IMR-90 (cell line): ENCODE data around the gene KCNMB2. TPM values are rescaled to one million over a fixed set of nuclear protein-coding genes. Genes with fewer than 3 reads are reported as not detected.

Experiments used
- ATAC-seq: fragments of 200-7000 bp; cut with Tn5 transposase; 2 replicates; pipeline ENCODE4 v1.9.1; 2020; ENCODE audit warnings: low read depth, mild to moderate bottlenecking, moderate library complexity
- BruUV-seq: library from RNA; stranded (reverse); fragments of 400-500 nt; replicated peaks from 2 replicates; lab custom pipeline; 2021; lab: Mats Ljungman, UMichigan
- CTCF ChIA-PET: fragments of 300-600 bp; formaldehyde crosslinking; extraction: SDS; loops from one replicate; lab custom pipeline; 2021; ENCODE audit warnings: antibody characterized with exemption; lab: Yijun Ruan, JAX
- POLR2A ChIA-PET: fragments of 300-600 bp; sonication (Branson Sonifier 250); formaldehyde crosslinking; loops from one replicate; lab custom pipeline; 2022; ENCODE audit warnings: antibody characterized with exemption; ENCODE audit not compliant: unreplicated experiment; lab: Charles Lee
- DNase-seq: peaks from one replicate; pipeline ENCODE4 v3.0.0; 2013
- H2AFZ ChIP-seq: replicated peaks from 2 replicates; pipeline ENCODE3; 2013; ENCODE audit warnings: low read length, mild to moderate bottlenecking; ENCODE audit not compliant: poor library complexity
- H2AK5ac ChIP-seq: 2 replicates; pipeline ENCODE4 v1.6.1; 2013; ENCODE audit warnings: low read depth, low read length, inconsistent platforms
- H2AK9ac ChIP-seq: replicated peaks from 2 replicates; pipeline ENCODE3; 2013; ENCODE audit warnings: mild to moderate bottlenecking, low read depth, low read length, moderate library complexity; ENCODE audit not compliant: poor library complexity
- H2BK120ac ChIP-seq: 2 replicates; pipeline ENCODE4 v1.6.1; 2013; ENCODE audit warnings: low read depth, low read length, inconsistent platforms
- H2BK15ac ChIP-seq: 3 replicates; pipeline ENCODE4 v1.6.1; 2013; ENCODE audit warnings: low read depth, low read length, inconsistent platforms
- H2BK20ac ChIP-seq: 2 replicates; pipeline ENCODE4 v1.6.1; 2013; ENCODE audit warnings: low read depth, mild to moderate bottlenecking, inconsistent platforms, low read length, moderate library complexity
- H2BK5ac ChIP-seq: 2 replicates; pipeline ENCODE4 v1.6.1; 2013; ENCODE audit warnings: mild to moderate bottlenecking, low read depth, low read length, inconsistent platforms; ENCODE audit not compliant: poor library complexity, severe bottlenecking
- H3K14ac ChIP-seq: replicated peaks from 2 replicates; pipeline ENCODE4 v1.6.1; 2013; ENCODE audit warnings: low read depth, low read length, inconsistent platforms
- H3K18ac ChIP-seq: 2 replicates; pipeline ENCODE4 v1.6.1; 2013; ENCODE audit warnings: low read depth, low read length, control low read depth
- H3K23ac ChIP-seq: 2 replicates; pipeline ENCODE4 v1.6.1; 2013; ENCODE audit warnings: low read depth, low read length, inconsistent platforms
- H3K27ac ChIP-seq: 2 replicates; pipeline ENCODE4 v1.5.1; 2013; ENCODE audit warnings: mild to moderate bottlenecking, control low read depth, low read length; ENCODE audit not compliant: insufficient read depth
- H3K27me3 ChIP-seq: 2 replicates; pipeline ENCODE4 v1.6.1; 2013; ENCODE audit warnings: low read length; ENCODE audit not compliant: control insufficient read depth, insufficient read depth
- H3K36me3 ChIP-seq: 2 replicates; pipeline ENCODE4 v1.6.1; 2013; ENCODE audit warnings: low read length, mixed read lengths; ENCODE audit not compliant: control insufficient read depth, insufficient read depth
- H3K4ac ChIP-seq: 2 replicates; pipeline ENCODE4 v1.6.1; 2013; ENCODE audit warnings: low read depth, low read length, inconsistent platforms
- H3K4me1 ChIP-seq: 2 replicates; pipeline ENCODE4 v1.6.1; 2013; ENCODE audit warnings: low read length, mixed read lengths; ENCODE audit not compliant: control insufficient read depth, insufficient read depth
- H3K4me2 ChIP-seq: 2 replicates; pipeline ENCODE4 v1.6.1; 2013; ENCODE audit warnings: low read depth, mild to moderate bottlenecking, control low read depth, low read length, moderate library complexity
- H3K4me3 ChIP-seq: 2 replicates; pipeline ENCODE4 v1.5.1; 2013; ENCODE audit warnings: low read depth, mild to moderate bottlenecking, control low read depth, low read length, moderate library complexity; ENCODE audit not compliant: insufficient read depth
- H3K56ac ChIP-seq: 2 replicates; pipeline ENCODE4 v1.6.1; 2013; ENCODE audit warnings: low read length, inconsistent platforms; ENCODE audit not compliant: insufficient read depth; ENCODE audit errors: extremely low read depth
- H3K79me1 ChIP-seq, 2 experiments: 2 replicates each; pipeline ENCODE4 v1.6.1; 2013; ENCODE audit warnings: low read length in 2 of 2, inconsistent platforms in 1 of 2, low read depth in 1 of 2
- H3K9ac ChIP-seq: 2 replicates; pipeline ENCODE4 v1.6.1; 2013; ENCODE audit warnings: low read depth, low read length, control low read depth
- H3K9me1 ChIP-seq: 2 replicates; pipeline ENCODE4 v1.6.1; 2013; ENCODE audit warnings: low read length, inconsistent platforms; ENCODE audit not compliant: insufficient read depth
- H3K9me3 ChIP-seq: 2 replicates; pipeline ENCODE4 v1.6.1; 2013; ENCODE audit warnings: low read length; ENCODE audit not compliant: control insufficient read depth, insufficient read depth
- H4K20me1 ChIP-seq: 2 replicates; pipeline ENCODE4 v1.6.1; 2013; ENCODE audit warnings: low read length, inconsistent platforms; ENCODE audit not compliant: insufficient read depth
- H4K5ac ChIP-seq: 2 replicates; pipeline ENCODE4 v1.6.1; 2013; ENCODE audit warnings: mild to moderate bottlenecking, low read depth, low read length, control low read depth
- H4K8ac ChIP-seq, 2 experiments: 2 replicates each; pipeline ENCODE4 v1.6.1; 2013; ENCODE audit warnings: low read depth in 2 of 2, low read length in 2 of 2, control low read depth in 1 of 2, inconsistent platforms in 1 of 2
- H4K91ac ChIP-seq: 2 replicates; pipeline ENCODE4 v1.6.1; 2013; ENCODE audit warnings: low read depth, low read length, inconsistent platforms; ENCODE audit not compliant: insufficient read depth
- BHLHE40 ChIP-seq: fragments of 150-350 bp; IDR thresholded peaks from 2 replicates; pipeline ENCODE4 v1.6.1; 2016; ENCODE audit warnings: mild to moderate bottlenecking, low read depth, low read length
- CEBPB ChIP-seq: IDR thresholded peaks from 2 replicates; pipeline ENCODE4 v1.6.1; 2012; ENCODE audit warnings: low read depth, low read length, improper control_type of control experiment
- CHD1 ChIP-seq: IDR thresholded peaks from 2 replicates; pipeline ENCODE4 v1.6.1; 2012; ENCODE audit warnings: low read depth, low read length, improper control_type of control experiment
- FOS ChIP-seq: fragments of 150-350 bp; IDR thresholded peaks from 2 replicates; pipeline ENCODE4 v1.6.1; 2016; ENCODE audit warnings: low read depth, low read length
- MAFK ChIP-seq: IDR thresholded peaks from 2 replicates; pipeline ENCODE4 v1.6.1; 2012; ENCODE audit warnings: low read depth, low read length, improper control_type of control experiment
- MXI1 ChIP-seq: IDR thresholded peaks from 2 replicates; pipeline ENCODE4 v1.6.1; 2012; ENCODE audit warnings: low read depth, mild to moderate bottlenecking, low read length, moderate library complexity, borderline replicate concordance
- NFE2L2 ChIP-seq: fragments of 150-350 bp; IDR thresholded peaks from 2 replicates; pipeline ENCODE4 v1.6.1; 2016; ENCODE audit warnings: low read depth, mild to moderate bottlenecking, low read length
- POLR2A ChIP-seq: IDR thresholded peaks from 2 replicates; pipeline ENCODE4 v1.6.1; 2012; ENCODE audit warnings: mild to moderate bottlenecking, low read depth, low read length
- RAD21 ChIP-seq: IDR thresholded peaks from 2 replicates; pipeline ENCODE4 v1.6.1; 2012; ENCODE audit warnings: low read length, improper control_type of control experiment
- RCOR1 ChIP-seq: IDR thresholded peaks from 2 replicates; pipeline ENCODE4 v1.6.1; 2012; ENCODE audit warnings: mild to moderate bottlenecking, low read length, improper control_type of control experiment; ENCODE audit not compliant: insufficient replicate concordance
- RFX5 ChIP-seq: IDR thresholded peaks from 2 replicates; pipeline ENCODE4 v1.8.0; 2012; ENCODE audit warnings: low read depth, mild to moderate bottlenecking, low read length, moderate library complexity
- SMC3 ChIP-seq: fragments of 150-350 bp; IDR thresholded peaks from 2 replicates; pipeline ENCODE4 v1.6.1; 2016; ENCODE audit warnings: low read depth, mild to moderate bottlenecking, antibody characterized with exemption, low read length, moderate library complexity
- WGBS, 2 experiments: methylation state at CpG; one replicate each; pipeline versions ENCODE4 v1.1.5 to v1.1.7; 2013; ENCODE audit warnings: missing lambda C conversion rate in 2 of 2; ENCODE audit not compliant: insufficient read length in 1 of 2; ENCODE audit errors: extremely low coverage in 2 of 2; 5-methylcytosine and 5-hydroxymethylcytosine counted together
- dilution Hi-C: fragments of 300-500 bp; cut with HindIII; formaldehyde crosslinking; loops from one replicate; pipeline ENCODE4 v1.14.3; 2018; ENCODE audit warnings: low sequenced_read_pairs; ENCODE audit not compliant: unreplicated experiment
- in situ Hi-C: fragments of 300-500 bp; cut with MboI; formaldehyde crosslinking; loops from 3 replicates; pipeline ENCODE4 v1.14.3; 2019; ENCODE audit warnings: low sequenced_read_pairs, inconsistent platforms, mixed read lengths
- intact Hi-C: fragments of 100-400 bp; cut with micrococcal nuclease; formaldehyde crosslinking; loops from 2 replicates; pipeline ENCODE4 v1.10.0; 2022
- polyA plus RNA-seq, 3 experiments: library from polyadenylated mRNA; depleted of rRNA; stranded (reverse); fragments of >200 nt; gene quantifications; 2 replicates each; pipeline ENCODE4 v1.2.3, GENCODE V29; 2012; ENCODE audit warnings: low replicate concordance in 1 of 3
- total RNA-seq: library from RNA; depleted of rRNA; stranded (reverse); fragments of >200 nt; gene quantifications from 2 replicates; pipeline ENCODE4 v1.2.3, GENCODE V29; 2012
- TF ChIP-seq, protein P1 (sequence below): fragments of 150-350 bp; IDR thresholded peaks from 2 replicates; pipeline ENCODE4 v1.6.1; 2017; ENCODE audit warnings: mild to moderate bottlenecking, antibody characterized with exemption, low read length, low read depth
- TF ChIP-seq, protein P2 (sequence below): conservative IDR thresholded peaks from 2 replicates; pipeline ENCODE4 v1.5.1; 2012; ENCODE audit warnings: mild to moderate bottlenecking, low read depth, low read length, improper control_type of control experiment
- TF ChIP-seq, protein P3 (sequence below): fragments of 150-350 bp; IDR thresholded peaks from 2 replicates; pipeline ENCODE4 v1.6.1; 2016; ENCODE audit warnings: low read depth, mild to moderate bottlenecking, low read length, moderate library complexity, borderline replicate concordance

The KCNMB2 gene
- total and polyA plus RNA-seq, 2 of the 4 experiments (the other 2 are of a cell fraction): not detected

DNA sequence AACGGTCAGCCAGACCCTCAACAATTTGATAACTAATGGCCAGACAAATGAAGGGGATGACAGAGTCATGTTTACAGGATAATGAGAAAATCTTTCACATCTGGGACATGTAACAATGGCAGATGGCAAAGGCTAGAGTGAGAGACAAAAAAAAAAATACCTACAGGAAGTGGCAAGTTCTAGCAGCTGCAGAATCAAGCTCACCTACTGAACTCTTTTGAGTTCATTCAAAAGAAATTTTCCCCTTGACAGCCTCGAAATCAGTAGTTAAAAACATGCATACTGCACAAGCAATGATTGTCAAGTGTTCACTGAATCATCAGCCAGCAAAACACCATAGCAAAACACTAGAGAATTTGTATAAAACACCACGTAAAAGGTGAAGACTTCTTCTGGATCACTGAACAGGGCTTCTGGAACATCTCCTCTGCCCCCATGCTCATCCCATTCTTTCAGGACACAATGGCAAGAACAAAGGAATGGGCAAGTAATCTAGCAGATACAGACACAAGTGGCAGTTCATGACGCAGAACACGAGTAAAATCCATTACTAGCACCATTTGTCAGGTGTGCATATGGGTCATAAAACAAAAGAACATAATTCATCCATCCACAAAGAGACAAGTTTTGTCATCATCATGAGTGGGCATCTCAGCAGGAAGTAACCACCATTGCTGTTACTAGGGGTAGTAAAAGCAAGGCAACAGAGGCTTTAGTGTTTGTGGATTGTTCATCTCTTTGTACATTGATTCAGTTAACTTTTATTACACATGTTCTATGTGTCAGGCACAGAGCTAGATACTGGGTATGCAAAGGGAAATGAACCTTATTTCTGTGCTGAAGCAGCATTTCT lies 13.8 kb upstream of the KCNMB2 start:
- no peak overlapping the region for H3K4ac ChIP-seq
- no peak overlapping the region for H3K14ac ChIP-seq
- H4K5ac ChIP-seq: no peak overlapping the region
- no peak overlapping the region for H2BK20ac ChIP-seq
- H3K27me3 ChIP-seq: no peaks in the 10 kb centered on the region
- H3K36me3 ChIP-seq: no peaks in the 10 kb centered on the region
- ChIA-PET POLR2A (no interaction called here), CTCF (interaction anchor here (0.6 kb wide), 1 partner anchor 11 kb away, joined by 3 read pairs; no protein-coding TSS in a partner anchor)
- no peak overlapping the region for H3K56ac ChIP-seq
- no peak overlapping the region for H4K8ac ChIP-seq
- H2AK9ac ChIP-seq: no peak overlapping the region
- H2AFZ ChIP-seq: no peak overlapping the region
- H3K18ac ChIP-seq: no peak overlapping the region
- H2BK15ac ChIP-seq: no peak overlapping the region
- H3K9ac ChIP-seq: no peak overlapping the region
- H3K4me2 ChIP-seq: no peak overlapping the region
- no peak for ATAC-seq
- H2AK5ac ChIP-seq: no peak overlapping the region
- no peaks in the 10 kb centered on the region for H4K20me1 ChIP-seq
- no peak overlapping the region for H4K91ac ChIP-seq
- no peak for DNase-seq
- no peak overlapping the region for H2BK5ac ChIP-seq
- H2BK120ac ChIP-seq: no peak overlapping the region
- H3K79me1 ChIP-seq: no peaks in the 10 kb centered on the region
- H3K27ac ChIP-seq: no peak overlapping the region
- intact Hi-C loops (no loop called here), dilution Hi-C loops (no loop called here), in situ Hi-C loops (no loop called here)
- 17% methylated on average over 1 of the region's 5 CpGs; no CpG with 5 or more reads in 1 of the 2 experiments for WGBS, 2 experiments
- no peaks in the 10 kb centered on the region for H3K9me3 ChIP-seq
- no TSS peak for BruUV-seq
- H3K4me3 ChIP-seq: no peak overlapping the region
- no peaks in the 10 kb centered on the region for H3K4me1 ChIP-seq
- H3K9me1 ChIP-seq: no peaks in the 10 kb centered on the region
- H3K23ac ChIP-seq: no peak overlapping the region
- no peak for TF ChIP-seq MAFK
- TF ChIP-seq MXI1: no peak
- TF ChIP-seq POLR2A: no peak
- TF ChIP-seq BHLHE40: no peak
- TF ChIP-seq RAD21: no peak
- no peak for TF ChIP-seq RCOR1
- TF ChIP-seq, protein P1, sequence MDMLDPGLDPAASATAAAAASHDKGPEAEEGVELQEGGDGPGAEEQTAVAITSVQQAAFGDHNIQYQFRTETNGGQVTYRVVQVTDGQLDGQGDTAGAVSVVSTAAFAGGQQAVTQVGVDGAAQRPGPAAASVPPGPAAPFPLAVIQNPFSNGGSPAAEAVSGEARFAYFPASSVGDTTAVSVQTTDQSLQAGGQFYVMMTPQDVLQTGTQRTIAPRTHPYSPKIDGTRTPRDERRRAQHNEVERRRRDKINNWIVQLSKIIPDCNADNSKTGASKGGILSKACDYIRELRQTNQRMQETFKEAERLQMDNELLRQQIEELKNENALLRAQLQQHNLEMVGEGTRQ: no peak
- TF ChIP-seq RFX5: no peak
- TF ChIP-seq NFE2L2: no peak
- TF ChIP-seq CEBPB: no peak
- no peak for TF ChIP-seq FOS
- no peak for TF ChIP-seq SMC3
- TF ChIP-seq CHD1: no peak
- TF ChIP-seq, protein P2, sequence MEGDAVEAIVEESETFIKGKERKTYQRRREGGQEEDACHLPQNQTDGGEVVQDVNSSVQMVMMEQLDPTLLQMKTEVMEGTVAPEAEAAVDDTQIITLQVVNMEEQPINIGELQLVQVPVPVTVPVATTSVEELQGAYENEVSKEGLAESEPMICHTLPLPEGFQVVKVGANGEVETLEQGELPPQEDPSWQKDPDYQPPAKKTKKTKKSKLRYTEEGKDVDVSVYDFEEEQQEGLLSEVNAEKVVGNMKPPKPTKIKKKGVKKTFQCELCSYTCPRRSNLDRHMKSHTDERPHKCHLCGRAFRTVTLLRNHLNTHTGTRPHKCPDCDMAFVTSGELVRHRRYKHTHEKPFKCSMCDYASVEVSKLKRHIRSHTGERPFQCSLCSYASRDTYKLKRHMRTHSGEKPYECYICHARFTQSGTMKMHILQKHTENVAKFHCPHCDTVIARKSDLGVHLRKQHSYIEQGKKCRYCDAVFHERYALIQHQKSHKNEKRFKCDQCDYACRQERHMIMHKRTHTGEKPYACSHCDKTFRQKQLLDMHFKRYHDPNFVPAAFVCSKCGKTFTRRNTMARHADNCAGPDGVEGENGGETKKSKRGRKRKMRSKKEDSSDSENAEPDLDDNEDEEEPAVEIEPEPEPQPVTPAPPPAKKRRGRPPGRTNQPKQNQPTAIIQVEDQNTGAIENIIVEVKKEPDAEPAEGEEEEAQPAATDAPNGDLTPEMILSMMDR: no peak
- TF ChIP-seq, protein P3, sequence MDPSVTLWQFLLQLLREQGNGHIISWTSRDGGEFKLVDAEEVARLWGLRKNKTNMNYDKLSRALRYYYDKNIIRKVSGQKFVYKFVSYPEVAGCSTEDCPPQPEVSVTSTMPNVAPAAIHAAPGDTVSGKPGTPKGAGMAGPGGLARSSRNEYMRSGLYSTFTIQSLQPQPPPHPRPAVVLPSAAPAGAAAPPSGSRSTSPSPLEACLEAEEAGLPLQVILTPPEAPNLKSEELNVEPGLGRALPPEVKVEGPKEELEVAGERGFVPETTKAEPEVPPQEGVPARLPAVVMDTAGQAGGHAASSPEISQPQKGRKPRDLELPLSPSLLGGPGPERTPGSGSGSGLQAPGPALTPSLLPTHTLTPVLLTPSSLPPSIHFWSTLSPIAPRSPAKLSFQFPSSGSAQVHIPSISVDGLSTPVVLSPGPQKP: no peak
